ENCODE data around the gene CHAD.

CHAD gene

DNA sequence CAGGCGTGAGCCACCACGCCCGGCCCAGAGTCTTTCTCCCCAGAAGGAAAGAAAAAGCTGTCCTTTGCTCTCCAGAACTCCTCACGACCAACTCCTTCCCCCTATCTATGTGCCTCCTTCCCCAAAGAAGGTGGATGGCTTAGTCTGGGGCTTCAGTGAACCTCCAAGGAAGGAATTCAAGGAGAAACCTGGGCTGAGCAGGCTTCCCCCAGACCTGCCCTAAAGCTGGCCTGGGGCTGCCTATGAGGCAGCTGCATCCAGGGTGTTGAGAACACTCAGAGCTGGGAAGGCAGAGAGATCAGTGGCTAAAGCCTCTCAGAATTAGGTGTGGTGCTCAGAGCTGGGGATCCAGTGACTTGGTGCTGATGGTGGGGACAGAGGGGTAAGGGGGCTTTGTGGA is 38.9 kb downstream of the CHAD start:
- ChIA-PET CTCF (interaction anchor here (1.1 to 9.9 kb wide), 2 partner anchors 32 to 50 kb away, joined by 3 to 71 read pairs; partner anchors contain the start of gene LRRC59), POLR2A (interaction anchor here (0.6 to 1.3 kb wide), 2 partner anchors 9 to 37 kb away, joined by 5 to 6 read pairs; no protein-coding TSS in a partner anchor)
- Histone ChIP-seq H3K4me3 (ENCODE audit: low read depth, low read length) (no peak overlapping the region), H3K9me3 (ENCODE audit: control insufficient read depth, insufficient read depth, low read depth, low read length) (no peaks in the 10 kb centered on the region), H3K36me3 (ENCODE audit: control insufficient read depth in 2 of 2, insufficient read depth in 1 of 2, low read length in 2 of 2) (peaks cover 4 to 15% of the 10 kb centered on the region in 2 experiments; a peak in 2 of 3 replicates), H3K4me1 (ENCODE audit: control insufficient read depth, insufficient read depth, low read length) (peaks cover 7% of the 10 kb centered on the region; the same call in 1 of the 2 replicates), H3K27ac (ENCODE audit: extremely low read depth, low read depth, low read length) (no peak overlapping the region)
- no peak for TF ChIP-seq TSHZ1 (tag by site-specific recombination; IDR thresholded peaks at IDR 0.05; ENCODE audit: borderline replicate concordance)
- TF ChIP-seq KLF8 (tag by site-specific recombination; IDR thresholded peaks at IDR 0.05): no peak
- TF ChIP-seq GFI1B (tag by site-specific recombination; IDR thresholded peaks at IDR 0.05): no peak
- no peak for TF ChIP-seq ZNF555 (tag by site-specific recombination; conservative IDR thresholded peaks at IDR 0.05)
- TF ChIP-seq, protein P1, sequence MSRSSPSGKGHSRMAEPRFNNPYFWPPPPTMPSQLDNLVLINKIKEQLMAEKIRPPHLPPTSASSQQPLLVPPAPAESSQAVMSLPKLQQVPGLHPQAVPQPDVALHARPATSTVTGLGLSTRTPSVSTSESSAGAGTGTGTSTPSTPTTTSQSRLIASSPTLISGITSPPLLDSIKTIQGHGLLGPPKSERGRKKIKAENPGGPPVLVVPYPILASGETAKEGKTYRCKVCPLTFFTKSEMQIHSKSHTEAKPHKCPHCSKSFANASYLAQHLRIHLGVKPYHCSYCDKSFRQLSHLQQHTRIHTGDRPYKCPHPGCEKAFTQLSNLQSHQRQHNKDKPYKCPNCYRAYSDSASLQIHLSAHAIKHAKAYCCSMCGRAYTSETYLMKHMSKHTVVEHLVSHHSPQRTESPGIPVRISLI (tag by site-specific recombination; IDR thresholded peaks at IDR 0.05): no peak
- no peak for TF ChIP-seq ZNF184 (tag by site-specific recombination; IDR thresholded peaks at IDR 0.05)
- no peak for TF ChIP-seq ZNF148 (tag by site-specific recombination; IDR thresholded peaks at IDR 0.05; ENCODE audit: borderline replicate concordance)
- TF ChIP-seq, protein P2, sequence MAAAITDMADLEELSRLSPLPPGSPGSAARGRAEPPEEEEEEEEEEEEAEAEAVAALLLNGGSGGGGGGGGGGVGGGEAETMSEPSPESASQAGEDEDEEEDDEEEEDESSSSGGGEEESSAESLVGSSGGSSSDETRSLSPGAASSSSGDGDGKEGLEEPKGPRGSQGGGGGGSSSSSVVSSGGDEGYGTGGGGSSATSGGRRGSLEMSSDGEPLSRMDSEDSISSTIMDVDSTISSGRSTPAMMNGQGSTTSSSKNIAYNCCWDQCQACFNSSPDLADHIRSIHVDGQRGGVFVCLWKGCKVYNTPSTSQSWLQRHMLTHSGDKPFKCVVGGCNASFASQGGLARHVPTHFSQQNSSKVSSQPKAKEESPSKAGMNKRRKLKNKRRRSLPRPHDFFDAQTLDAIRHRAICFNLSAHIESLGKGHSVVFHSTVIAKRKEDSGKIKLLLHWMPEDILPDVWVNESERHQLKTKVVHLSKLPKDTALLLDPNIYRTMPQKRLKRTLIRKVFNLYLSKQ (tag by site-specific recombination; IDR thresholded peaks at IDR 0.05; ENCODE audit: borderline replicate concordance): no peak
- TF ChIP-seq, protein P3, sequence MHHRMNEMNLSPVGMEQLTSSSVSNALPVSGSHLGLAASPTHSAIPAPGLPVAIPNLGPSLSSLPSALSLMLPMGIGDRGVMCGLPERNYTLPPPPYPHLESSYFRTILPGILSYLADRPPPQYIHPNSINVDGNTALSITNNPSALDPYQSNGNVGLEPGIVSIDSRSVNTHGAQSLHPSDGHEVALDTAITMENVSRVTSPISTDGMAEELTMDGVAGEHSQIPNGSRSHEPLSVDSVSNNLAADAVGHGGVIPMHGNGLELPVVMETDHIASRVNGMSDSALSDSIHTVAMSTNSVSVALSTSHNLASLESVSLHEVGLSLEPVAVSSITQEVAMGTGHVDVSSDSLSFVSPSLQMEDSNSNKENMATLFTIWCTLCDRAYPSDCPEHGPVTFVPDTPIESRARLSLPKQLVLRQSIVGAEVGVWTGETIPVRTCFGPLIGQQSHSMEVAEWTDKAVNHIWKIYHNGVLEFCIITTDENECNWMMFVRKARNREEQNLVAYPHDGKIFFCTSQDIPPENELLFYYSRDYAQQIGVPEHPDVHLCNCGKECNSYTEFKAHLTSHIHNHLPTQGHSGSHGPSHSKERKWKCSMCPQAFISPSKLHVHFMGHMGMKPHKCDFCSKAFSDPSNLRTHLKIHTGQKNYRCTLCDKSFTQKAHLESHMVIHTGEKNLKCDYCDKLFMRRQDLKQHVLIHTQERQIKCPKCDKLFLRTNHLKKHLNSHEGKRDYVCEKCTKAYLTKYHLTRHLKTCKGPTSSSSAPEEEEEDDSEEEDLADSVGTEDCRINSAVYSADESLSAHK (tag by site-specific recombination; IDR thresholded peaks at IDR 0.05): no peak
- no peak for TF ChIP-seq ZNF18 (tag by site-specific recombination; IDR thresholded peaks at IDR 0.05)
- TF ChIP-seq, protein P4, sequence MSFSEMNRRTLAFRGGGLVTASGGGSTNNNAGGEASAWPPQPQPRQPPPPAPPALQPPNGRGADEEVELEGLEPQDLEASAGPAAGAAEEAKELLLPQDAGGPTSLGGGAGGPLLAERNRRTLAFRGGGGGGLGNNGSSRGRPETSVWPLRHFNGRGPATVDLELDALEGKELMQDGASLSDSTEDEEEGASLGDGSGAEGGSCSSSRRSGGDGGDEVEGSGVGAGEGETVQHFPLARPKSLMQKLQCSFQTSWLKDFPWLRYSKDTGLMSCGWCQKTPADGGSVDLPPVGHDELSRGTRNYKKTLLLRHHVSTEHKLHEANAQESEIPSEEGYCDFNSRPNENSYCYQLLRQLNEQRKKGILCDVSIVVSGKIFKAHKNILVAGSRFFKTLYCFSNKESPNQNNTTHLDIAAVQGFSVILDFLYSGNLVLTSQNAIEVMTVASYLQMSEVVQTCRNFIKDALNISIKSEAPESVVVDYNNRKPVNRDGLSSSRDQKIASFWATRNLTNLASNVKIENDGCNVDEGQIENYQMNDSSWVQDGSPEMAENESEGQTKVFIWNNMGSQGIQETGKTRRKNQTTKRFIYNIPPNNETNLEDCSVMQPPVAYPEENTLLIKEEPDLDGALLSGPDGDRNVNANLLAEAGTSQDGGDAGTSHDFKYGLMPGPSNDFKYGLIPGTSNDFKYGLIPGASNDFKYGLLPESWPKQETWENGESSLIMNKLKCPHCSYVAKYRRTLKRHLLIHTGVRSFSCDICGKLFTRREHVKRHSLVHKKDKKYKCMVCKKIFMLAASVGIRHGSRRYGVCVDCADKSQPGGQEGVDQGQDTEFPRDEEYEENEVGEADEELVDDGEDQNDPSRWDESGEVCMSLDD (tag by site-specific recombination; IDR thresholded peaks at IDR 0.05): no peak
- no peak for TF ChIP-seq KLF16 (tag by site-specific recombination; IDR thresholded peaks at IDR 0.05)
- TF ChIP-seq ZNF707 (tag by site-specific recombination; IDR thresholded peaks at IDR 0.05): no peak
- TF ChIP-seq, protein P5, sequence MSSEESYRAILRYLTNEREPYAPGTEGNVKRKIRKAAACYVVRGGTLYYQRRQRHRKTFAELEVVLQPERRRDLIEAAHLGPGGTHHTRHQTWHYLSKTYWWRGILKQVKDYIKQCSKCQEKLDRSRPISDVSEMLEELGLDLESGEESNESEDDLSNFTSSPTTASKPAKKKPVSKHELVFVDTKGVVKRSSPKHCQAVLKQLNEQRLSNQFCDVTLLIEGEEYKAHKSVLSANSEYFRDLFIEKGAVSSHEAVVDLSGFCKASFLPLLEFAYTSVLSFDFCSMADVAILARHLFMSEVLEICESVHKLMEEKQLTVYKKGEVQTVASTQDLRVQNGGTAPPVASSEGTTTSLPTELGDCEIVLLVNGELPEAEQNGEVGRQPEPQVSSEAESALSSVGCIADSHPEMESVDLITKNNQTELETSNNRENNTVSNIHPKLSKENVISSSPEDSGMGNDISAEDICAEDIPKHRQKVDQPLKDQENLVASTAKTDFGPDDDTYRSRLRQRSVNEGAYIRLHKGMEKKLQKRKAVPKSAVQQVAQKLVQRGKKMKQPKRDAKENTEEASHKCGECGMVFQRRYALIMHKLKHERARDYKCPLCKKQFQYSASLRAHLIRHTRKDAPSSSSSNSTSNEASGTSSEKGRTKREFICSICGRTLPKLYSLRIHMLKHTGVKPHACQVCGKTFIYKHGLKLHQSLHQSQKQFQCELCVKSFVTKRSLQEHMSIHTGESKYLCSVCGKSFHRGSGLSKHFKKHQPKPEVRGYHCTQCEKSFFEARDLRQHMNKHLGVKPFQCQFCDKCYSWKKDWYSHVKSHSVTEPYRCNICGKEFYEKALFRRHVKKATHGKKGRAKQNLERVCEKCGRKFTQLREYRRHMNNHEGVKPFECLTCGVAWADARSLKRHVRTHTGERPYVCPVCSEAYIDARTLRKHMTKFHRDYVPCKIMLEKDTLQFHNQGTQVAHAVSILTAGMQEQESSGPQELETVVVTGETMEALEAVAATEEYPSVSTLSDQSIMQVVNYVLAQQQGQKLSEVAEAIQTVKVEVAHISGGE (tag by site-specific recombination; conservative IDR thresholded peaks at IDR 0.05; ENCODE audit: low read depth): no peak
- TF ChIP-seq ZFP41 (tag by site-specific recombination; IDR thresholded peaks at IDR 0.05; ENCODE audit: borderline replicate concordance): no peak
